ENCODE measurements around the gene SUPT5H.
A peak's percentile ranks its signal among the peaks of the same experiment; 100 is the strongest.

Gene SUPT5H

DNA sequence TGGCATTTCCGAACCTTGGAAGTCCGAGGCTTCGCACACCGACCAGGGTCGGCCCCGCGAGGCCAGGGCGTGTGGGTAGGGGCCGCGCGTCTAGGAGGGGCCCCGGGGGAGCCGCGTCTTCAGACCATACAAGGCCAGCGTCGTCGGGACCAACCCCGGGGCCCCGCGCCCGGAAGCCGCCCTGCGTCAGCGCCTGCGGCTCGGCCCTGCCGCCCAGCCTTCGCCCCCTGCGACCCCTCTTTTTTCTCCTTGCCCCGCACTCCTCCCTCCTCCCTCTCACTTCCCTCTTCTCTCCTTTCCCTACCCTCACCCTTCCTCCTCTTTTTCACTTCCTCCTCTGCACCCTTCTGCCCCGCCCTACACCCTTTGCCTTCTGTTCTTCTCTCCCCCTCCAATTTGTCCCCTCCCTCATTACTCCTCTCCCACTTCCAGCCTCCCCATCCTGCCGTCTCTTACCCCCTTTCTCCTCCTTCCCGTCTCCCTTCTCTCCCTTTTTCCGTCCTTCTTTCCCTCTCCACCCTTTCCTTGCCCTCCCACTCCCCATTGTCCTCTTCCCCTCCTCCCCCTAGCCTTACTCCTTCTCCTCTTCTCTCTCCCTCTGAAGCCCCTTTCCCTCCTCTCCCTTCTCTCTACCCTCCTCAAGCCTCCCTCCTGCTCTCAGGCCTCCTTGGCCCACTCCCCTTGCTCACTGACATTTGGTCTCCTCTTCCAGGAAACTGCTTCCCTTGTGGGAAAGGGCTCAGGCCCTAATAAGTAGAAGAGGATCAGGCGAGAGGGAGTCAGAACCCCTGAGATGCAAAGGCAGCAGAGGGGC, 35.2 kb upstream of the SUPT5H start:
- Histone ChIP-seq H3K4me1 (ENCODE audit: control insufficient read depth, insufficient read depth, low read length, unreplicated experiment) (peaks cover 22% of the 10 kb centered on the region), H3K4me3 (ENCODE audit: low read depth, low read length) (peak overlapping the region; percentile 82), H2AFZ (ENCODE audit: low read length, unreplicated experiment) (no peak overlapping the region), H3K79me2 (ENCODE audit: control insufficient read depth, insufficient read depth, low read length, unreplicated experiment) (peaks cover 39% of the 10 kb centered on the region), H3K36me3 (ENCODE audit: insufficient read depth, low read length) (peaks cover 17% of the 10 kb centered on the region; the same call in 1 of the 2 replicates), H3K27ac (ENCODE audit: low read depth, low read length) (peak overlapping the region; percentile 98), H3K27me3 (ENCODE audit: insufficient read depth, low read length) (no peaks in the 10 kb centered on the region)

DNA sequence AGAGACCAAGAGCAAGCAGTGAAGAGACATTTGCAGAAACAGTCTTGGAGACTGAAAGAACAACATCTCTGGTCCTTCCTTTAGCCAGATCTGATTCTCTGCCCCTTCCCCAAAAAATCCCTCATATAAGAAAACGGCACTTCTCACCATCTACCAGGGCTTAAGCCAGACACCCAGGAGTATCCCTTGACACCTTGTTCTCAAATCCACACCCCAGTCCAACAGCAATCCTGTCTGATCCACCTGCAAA, 34.6 kb upstream of the SUPT5H start:
- Histone ChIP-seq H3K79me2 (ENCODE audit: control insufficient read depth, insufficient read depth, low read length, unreplicated experiment) (peaks cover 41% of the 10 kb centered on the region), H3K4me1 (ENCODE audit: control insufficient read depth, insufficient read depth, low read length, unreplicated experiment) (peaks cover 22% of the 10 kb centered on the region), H3K36me3 (ENCODE audit: insufficient read depth, low read length) (peaks cover 17% of the 10 kb centered on the region; the same call in 1 of the 2 replicates), H3K27ac (ENCODE audit: low read depth, low read length) (peak overlapping the region; percentile 98), H2AFZ (ENCODE audit: low read length, unreplicated experiment) (no peak overlapping the region), H3K4me3 (ENCODE audit: low read depth, low read length) (peak overlapping the region; percentile 82), H3K27me3 (ENCODE audit: insufficient read depth, low read length) (no peaks in the 10 kb centered on the region)

DNA sequence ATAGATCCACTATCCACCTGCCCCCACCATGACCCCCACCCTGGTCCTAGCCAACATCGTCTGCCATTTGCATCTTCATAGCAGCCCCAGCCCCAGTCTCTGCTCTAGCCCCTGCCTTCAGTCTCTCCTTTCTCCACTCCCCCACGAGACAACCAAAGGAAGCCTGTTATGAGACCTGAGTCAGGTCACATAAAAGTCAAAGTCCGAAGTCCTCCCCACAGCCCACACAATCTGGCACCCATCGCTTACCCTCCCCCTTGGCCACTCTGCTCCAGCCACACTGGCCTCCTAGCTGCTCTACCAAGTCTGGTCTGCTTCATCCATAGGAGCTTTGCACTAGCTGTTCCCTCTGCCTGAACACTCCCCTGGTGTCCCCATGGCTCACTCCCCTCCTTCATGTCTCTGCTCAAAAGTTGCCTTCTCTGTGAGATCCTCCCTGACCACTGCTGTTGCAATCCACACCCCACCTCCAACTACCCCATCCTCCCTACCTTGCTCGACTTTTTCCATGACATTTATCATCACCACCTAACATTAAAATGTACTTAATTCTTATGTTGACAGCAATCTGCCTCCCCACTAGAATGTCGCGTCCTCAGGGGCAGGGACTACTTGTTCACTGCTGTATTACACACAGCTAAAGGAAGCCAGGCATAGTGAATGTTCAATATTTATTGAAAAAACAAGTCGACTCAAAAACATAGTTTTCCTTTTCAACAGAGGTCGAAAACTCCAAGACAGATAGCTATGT, 34.1 kb upstream of the SUPT5H start:
- no peaks in the 10 kb centered on the region for H3K27me3 ChIP-seq (ENCODE audit: insufficient read depth, low read length)
- H3K27ac ChIP-seq (ENCODE audit: low read depth, low read length): peak overlapping the region; percentile 98
- H3K4me1 ChIP-seq (ENCODE audit: control insufficient read depth, insufficient read depth, low read length, unreplicated experiment): peaks cover 22% of the 10 kb centered on the region
- peak overlapping the region; percentile 82 for H3K4me3 ChIP-seq (ENCODE audit: low read depth, low read length)
- H3K36me3 ChIP-seq (ENCODE audit: insufficient read depth, low read length): peaks cover 17% of the 10 kb centered on the region; the same call in 1 of the 2 replicates
- no peak overlapping the region for H2AFZ ChIP-seq (ENCODE audit: low read length, unreplicated experiment)
- H3K79me2 ChIP-seq (ENCODE audit: control insufficient read depth, insufficient read depth, low read length, unreplicated experiment): peaks cover 41% of the 10 kb centered on the region

DNA sequence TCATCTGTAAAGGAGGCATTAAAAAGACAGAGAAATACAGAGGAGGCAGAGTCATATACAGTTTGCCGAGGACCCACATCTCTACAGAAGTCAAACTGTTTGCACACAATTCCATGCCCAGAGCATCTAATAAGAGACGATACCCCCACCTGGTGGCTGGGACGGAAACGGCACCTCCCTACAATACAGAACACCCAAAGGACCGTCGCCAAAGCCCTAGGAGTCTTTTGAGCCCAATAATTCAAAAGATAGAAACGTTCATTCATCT, 33.6 kb upstream of the SUPT5H start:
- Histone ChIP-seq H3K36me3 (ENCODE audit: insufficient read depth, low read length) (peaks cover 17% of the 10 kb centered on the region; the same call in 1 of the 2 replicates), H3K27me3 (ENCODE audit: insufficient read depth, low read length) (no peaks in the 10 kb centered on the region), H3K79me2 (ENCODE audit: control insufficient read depth, insufficient read depth, low read length, unreplicated experiment) (peaks cover 40% of the 10 kb centered on the region), H2AFZ (ENCODE audit: low read length, unreplicated experiment) (no peak overlapping the region), H3K4me1 (ENCODE audit: control insufficient read depth, insufficient read depth, low read length, unreplicated experiment) (peaks cover 22% of the 10 kb centered on the region), H3K4me3 (ENCODE audit: low read depth, low read length) (peak overlapping the region; percentile 82), H3K27ac (ENCODE audit: low read depth, low read length) (peak overlapping the region; percentile 98)

DNA sequence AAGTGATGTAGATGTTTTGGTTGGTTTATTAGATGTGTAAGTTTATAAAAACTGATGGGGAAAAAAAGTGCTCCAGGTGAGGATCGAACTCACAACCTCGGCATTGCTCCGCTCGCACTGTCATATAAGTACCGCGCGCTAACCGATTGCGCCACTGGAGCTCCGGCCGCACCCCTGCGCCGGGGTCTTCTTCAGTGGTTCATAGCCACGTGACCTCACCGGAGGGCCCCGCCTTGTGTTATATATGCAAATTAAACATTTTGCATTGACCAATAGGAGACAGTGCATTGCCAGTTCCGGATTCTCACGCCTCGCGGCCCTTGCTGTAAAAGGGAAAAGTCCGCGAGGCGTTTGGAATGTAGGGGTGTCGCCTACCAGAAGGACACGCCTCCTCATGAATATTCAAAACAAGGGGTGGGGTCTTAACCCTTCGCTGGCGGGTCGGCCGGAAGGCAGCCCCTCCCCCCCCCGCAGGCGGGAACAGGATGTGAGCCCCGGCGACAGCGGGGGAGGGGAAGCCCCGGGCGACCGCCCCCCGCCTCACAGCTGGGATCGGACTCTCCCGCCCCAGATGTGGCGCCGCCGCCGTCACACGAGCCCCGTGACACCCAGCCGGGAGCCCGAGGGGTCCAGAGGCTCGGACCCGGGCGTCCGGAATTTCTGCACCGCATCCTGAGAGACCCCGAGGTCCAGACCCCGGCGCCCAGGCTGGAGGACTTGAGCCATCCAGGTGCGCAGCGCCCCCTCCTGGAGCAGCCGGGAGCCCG, 33.1 kb upstream of the SUPT5H start, which contains the start of gene PLEKHG2:
Gene PLEKHG2, plus strand, starts transcription at position 570 of the 767 bp plus-strand sequence. CDS start 1,418 bp downstream, outside the sequence.
- H3K27me3 ChIP-seq (ENCODE audit: insufficient read depth, low read length): no peaks in the 10 kb centered on the region
- peaks cover 34% of the 10 kb centered on the region for H3K79me2 ChIP-seq (ENCODE audit: control insufficient read depth, insufficient read depth, low read length, unreplicated experiment)
- H3K4me1 ChIP-seq (ENCODE audit: control insufficient read depth, insufficient read depth, low read length, unreplicated experiment): peaks cover 22% of the 10 kb centered on the region
- H3K36me3 ChIP-seq (ENCODE audit: insufficient read depth, low read length): peaks cover 17% of the 10 kb centered on the region; the same call in 1 of the 2 replicates
- H3K27ac ChIP-seq (ENCODE audit: low read depth, low read length): peak within 1 kb of the TSS; percentile 98
- peak within 1 kb of the TSS; percentile 86 for H3K4me3 ChIP-seq (ENCODE audit: low read depth, low read length)
- peak within 1 kb of the TSS; percentile 53 for H2AFZ ChIP-seq (ENCODE audit: low read length, unreplicated experiment)

DNA sequence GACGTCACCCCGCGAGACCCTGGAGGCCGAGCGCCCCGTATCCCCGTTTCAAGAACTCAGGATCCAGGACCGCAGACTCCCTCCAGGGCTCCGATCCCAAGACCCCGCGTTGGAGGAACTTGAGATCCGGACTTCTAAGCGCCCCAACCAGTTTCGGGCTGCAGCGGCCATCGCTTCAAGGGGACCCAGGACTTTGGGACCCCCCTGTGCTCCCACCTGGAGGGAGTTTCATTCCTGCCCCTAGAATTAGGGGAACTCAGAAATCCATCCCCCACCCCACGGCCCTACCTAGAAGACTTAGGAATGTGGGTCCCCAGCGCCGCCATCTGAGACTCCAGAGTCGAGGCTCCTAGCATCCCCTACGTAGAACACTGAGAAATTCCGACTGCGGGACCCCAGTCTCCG, 32.5 kb upstream of the SUPT5H start:
- Histone ChIP-seq H3K36me3 (ENCODE audit: insufficient read depth, low read length) (peaks cover 11% of the 10 kb centered on the region; the same call in 1 of the 2 replicates), H3K4me3 (ENCODE audit: low read depth, low read length) (peak overlapping the region; percentile 86), H3K4me1 (ENCODE audit: control insufficient read depth, insufficient read depth, low read length, unreplicated experiment) (peaks cover 22% of the 10 kb centered on the region), H3K79me2 (ENCODE audit: control insufficient read depth, insufficient read depth, low read length, unreplicated experiment) (peaks cover 29% of the 10 kb centered on the region), H3K27ac (ENCODE audit: low read depth, low read length) (peak overlapping the region; percentile 82), H3K27me3 (ENCODE audit: insufficient read depth, low read length) (no peaks in the 10 kb centered on the region), H2AFZ (ENCODE audit: low read length, unreplicated experiment) (peak overlapping the region; percentile 53)

DNA sequence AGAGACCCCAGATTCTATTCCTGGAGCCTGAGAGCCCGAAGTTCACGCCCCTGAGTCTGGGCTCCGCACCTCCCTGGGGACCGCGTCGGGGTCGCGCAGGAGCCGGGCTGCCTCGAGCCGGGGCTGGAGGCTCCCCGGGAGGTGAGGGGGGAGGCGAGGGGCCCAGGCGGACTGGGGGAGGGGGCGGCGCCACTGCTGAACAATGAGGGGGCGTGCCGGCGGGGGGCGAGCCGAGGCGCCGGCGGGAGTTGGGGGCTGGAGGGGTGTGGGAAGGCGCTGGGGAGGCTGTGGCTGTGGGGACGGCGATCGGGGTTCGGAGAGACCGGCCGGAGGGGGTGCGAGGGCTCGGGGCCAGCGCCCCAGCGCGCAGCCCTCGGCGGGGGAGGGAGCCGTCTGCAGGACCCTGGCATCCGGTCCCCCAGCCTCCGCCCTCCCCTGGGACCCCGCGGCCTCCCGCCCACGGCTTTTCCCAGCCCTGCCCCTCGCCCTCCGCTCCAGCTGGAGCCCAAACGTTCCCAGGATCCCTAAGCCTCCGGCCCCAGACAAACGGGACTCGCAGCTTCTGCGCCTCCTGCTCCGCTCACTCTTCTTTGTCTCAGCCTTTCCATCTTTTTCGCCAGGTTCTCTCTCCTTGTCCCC, 32.0 kb upstream of the SUPT5H start:
- Histone ChIP-seq H2AFZ (ENCODE audit: low read length, unreplicated experiment) (no peak overlapping the region), H3K4me3 (ENCODE audit: low read depth, low read length) (peak overlapping the region; percentile 86), H3K4me1 (ENCODE audit: control insufficient read depth, insufficient read depth, low read length, unreplicated experiment) (peaks cover 22% of the 10 kb centered on the region), H3K27me3 (ENCODE audit: insufficient read depth, low read length) (no peaks in the 10 kb centered on the region), H3K27ac (ENCODE audit: low read depth, low read length) (peak overlapping the region; percentile 82), H3K36me3 (ENCODE audit: insufficient read depth, low read length) (peaks cover 5% of the 10 kb centered on the region; the same call in 1 of the 2 replicates), H3K79me2 (ENCODE audit: control insufficient read depth, insufficient read depth, low read length, unreplicated experiment) (peaks cover 23% of the 10 kb centered on the region)

DNA sequence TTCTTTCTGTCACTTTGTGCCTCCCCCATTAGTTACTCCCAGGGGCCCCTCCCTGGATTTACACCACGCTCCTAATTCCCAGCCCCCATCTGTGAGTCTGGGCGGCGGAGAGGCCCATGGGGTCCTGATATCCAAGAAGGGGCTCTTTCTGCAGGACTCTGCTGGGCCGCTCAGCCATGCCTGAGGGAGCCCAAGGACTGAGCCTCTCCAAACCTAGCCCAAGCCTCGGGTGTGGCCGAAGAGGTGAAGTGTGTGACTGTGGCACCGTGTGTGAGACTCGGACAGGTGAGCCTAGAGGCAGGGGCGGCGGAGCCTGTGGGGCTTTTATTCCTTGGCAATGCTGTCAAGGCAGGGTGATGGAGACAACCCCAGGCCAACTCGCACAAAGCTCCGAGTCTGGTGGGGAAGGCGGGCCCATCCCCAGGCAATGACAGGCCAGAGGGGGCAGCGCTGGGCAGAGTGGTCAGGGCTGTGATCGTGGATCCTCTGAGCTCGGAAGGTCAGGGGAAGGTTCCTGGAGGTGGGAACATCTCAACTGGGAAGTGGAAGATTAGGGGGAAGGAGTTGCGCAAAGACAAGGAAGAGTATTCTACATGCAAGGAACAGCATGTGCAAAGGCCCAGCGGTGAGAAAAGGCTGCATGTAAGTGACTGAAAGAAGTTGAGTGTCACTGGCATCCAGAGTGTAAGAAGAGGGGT, 31.3 kb upstream of the SUPT5H start:
- peak overlapping the region; percentile 86 for H3K4me3 ChIP-seq (ENCODE audit: low read depth, low read length)
- H3K79me2 ChIP-seq (ENCODE audit: control insufficient read depth, insufficient read depth, low read length, unreplicated experiment): peaks cover 17% of the 10 kb centered on the region
- H3K27ac ChIP-seq (ENCODE audit: low read depth, low read length): peak overlapping the region; percentile 82
- H3K36me3 ChIP-seq (ENCODE audit: insufficient read depth, low read length): peaks cover 4% of the 10 kb centered on the region; the same call in 1 of the 2 replicates
- no peak overlapping the region for H2AFZ ChIP-seq (ENCODE audit: low read length, unreplicated experiment)
- H3K27me3 ChIP-seq (ENCODE audit: insufficient read depth, low read length): no peaks in the 10 kb centered on the region
- peaks cover 22% of the 10 kb centered on the region for H3K4me1 ChIP-seq (ENCODE audit: control insufficient read depth, insufficient read depth, low read length, unreplicated experiment)

DNA sequence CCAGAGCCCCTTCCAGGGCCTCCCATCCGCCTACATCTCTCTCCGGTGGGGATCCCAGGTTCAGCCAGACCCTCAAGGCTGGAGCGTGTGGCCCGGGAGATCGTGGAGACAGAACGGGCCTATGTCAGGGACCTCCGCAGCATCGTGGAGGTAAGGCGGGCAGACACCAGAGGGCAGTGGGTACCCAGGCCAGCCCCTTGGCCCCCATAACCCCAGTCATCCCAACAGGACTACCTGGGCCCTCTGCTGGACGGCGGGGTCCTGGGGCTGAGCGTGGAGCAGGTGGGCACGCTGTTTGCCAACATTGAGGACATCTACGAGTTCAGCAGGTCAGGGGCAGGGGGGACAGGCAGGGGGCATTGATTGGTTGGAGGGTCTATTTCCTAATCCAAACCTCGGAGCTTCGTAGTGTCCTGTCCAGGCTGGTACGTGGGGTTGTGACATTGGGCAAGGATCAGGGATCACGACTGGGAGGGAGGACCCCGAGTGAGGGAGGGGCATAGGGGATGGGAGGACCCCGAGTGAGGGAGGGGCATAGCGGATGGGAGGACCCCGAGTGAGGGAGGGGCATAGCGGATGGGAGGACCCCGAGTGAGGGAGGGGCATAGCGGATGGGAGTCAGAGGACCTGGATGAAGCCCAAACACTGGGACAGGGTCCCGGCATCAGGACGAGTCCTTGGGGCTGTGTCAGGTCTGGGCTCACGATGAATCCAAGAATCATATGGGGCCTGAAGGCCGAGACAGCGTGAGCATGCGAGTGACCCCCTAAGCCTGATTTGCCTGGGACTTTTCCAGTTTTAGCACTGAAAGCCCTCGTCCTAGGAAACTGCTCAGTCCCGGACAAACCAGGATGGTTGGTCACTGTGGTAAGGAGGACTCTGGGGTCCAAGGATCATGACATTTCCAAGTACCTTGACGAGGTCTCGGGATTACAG, 30.0 kb upstream of the SUPT5H start:
- no peak overlapping the region for H3K27ac ChIP-seq (ENCODE audit: low read depth, low read length)
- H3K4me1 ChIP-seq (ENCODE audit: control insufficient read depth, insufficient read depth, low read length, unreplicated experiment): peaks cover 19% of the 10 kb centered on the region
- H3K27me3 ChIP-seq (ENCODE audit: insufficient read depth, low read length): no peaks in the 10 kb centered on the region
- peaks cover 5% of the 10 kb centered on the region; the same call in 1 of the 2 replicates for H3K36me3 ChIP-seq (ENCODE audit: insufficient read depth, low read length)
- H2AFZ ChIP-seq (ENCODE audit: low read length, unreplicated experiment): no peak overlapping the region
- peak overlapping the region; percentile 29; the same call in 1 of the 2 replicates for H3K4me3 ChIP-seq (ENCODE audit: low read depth, low read length)
- peaks cover 17% of the 10 kb centered on the region for H3K79me2 ChIP-seq (ENCODE audit: control insufficient read depth, insufficient read depth, low read length, unreplicated experiment)
